C4-2B (cell line): Measurements from ENCODE around the gene CDKN1C.

ENCODE experiments used
- H3K27ac ChIP-seq: fragments of 450-650 bp; 2 replicates; pipeline ENCODE4 v1.5.1; 2017
- ZFX ChIP-seq: fragments of 450-650 bp; IDR thresholded peaks from 2 replicates; pipeline ENCODE4 v1.6.1; 2017
- TF ChIP-seq, protein P1 (sequence below): fragments of 450-650 bp; conservative IDR thresholded peaks from 2 replicates; pipeline ENCODE4 v1.5.1; 2017; ENCODE audit warnings: mild to moderate bottlenecking

Gene CDKN1C

DNA sequence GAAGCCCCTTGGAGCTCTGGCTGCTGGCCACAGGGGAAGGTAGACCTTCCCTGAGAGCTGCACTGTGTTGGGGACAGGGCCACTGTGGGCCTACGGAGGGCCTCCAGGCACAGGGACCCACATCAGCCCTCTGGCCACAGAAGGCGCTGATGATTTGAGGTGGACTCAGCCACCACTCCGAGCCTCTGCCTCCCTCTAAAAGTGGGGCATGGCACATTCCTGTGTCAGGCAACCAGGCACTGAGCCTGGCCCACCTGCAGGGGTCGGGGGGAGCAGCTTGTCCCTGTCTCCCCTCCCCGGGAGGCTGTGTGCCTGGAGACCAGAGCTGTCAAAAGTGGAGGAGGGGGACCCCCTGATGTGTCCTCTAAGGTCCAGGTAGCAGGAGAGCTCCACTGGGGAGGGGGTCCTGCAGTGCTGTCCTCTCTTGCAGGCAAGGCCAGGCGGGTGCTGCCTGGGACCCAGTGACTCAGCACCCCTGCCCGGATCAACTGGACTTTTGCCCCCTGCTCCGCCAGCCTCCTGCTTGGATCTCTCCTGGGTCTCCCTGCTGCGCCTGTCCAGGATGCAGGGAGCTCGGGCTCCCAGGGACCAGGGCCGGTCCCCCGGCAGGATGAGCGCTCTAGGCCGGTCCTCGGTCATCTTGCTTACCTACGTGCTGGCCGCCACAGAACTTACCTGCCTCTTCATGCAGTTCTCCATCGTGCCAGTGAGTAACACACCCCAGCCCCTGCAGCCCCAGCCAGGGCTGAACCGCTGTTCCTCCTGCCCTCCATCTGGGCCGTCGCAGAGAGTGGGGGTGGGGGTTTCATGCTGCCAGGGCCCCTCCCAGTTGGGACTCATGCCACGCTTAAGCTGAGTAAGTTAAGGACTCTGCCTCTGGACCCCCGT, 17.5 kb upstream of the CDKN1C start:
- H3K27ac ChIP-seq = peak overlapping the region; percentile 92
- TF ChIP-seq, protein P1, sequence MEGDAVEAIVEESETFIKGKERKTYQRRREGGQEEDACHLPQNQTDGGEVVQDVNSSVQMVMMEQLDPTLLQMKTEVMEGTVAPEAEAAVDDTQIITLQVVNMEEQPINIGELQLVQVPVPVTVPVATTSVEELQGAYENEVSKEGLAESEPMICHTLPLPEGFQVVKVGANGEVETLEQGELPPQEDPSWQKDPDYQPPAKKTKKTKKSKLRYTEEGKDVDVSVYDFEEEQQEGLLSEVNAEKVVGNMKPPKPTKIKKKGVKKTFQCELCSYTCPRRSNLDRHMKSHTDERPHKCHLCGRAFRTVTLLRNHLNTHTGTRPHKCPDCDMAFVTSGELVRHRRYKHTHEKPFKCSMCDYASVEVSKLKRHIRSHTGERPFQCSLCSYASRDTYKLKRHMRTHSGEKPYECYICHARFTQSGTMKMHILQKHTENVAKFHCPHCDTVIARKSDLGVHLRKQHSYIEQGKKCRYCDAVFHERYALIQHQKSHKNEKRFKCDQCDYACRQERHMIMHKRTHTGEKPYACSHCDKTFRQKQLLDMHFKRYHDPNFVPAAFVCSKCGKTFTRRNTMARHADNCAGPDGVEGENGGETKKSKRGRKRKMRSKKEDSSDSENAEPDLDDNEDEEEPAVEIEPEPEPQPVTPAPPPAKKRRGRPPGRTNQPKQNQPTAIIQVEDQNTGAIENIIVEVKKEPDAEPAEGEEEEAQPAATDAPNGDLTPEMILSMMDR = no peak
- no peak; the same call in 1 of the 2 replicates for TF ChIP-seq ZFX

DNA sequence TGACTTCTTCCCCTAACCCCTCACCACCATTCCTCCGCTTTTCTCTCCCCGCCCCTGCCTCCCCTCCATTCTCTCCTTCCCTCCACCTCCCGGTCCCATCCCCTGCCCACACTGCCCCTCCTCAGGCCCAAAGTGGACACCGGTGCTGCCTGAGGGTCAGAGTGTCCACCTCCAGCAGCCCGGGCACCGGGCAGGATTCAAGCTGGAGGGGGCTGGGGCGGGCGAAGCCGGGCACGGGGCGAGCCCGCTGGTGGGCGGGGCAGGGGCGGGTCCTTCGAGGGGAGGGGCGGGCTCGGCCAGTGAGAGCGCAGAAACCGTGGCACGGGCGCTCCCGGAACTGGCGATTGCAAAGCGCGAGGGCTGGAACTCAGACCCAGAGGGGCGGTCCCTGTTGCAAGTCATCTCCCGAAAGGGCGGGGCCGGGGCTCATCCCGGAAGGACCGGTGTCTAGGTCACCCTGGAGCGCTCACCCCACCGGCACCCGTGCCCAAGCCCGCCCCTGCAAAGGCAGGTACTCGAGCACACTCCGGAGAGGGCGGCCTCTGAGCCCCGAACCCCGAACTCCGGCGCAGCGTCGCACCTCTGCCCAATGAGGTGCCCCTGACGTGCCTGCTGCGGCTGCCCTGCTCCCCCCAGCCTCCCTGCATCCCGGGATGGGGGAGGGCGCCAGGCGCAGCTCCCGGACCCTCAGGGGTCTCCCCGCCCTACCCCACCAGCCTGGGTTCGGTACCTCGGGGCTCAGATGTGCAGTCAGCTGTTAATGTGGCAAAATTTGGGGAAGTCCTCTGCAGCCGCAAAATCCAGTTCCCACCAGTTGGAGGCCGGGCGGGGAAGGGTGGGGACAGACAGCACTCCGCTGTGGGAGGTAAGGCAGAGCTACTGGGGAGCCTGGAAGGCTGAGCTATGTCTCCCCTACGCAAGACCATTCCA, 16.5 kb upstream of the CDKN1C start:
- peak; percentile 17; the same call in 1 of the 2 replicates for TF ChIP-seq ZFX
- TF ChIP-seq, protein P1 = no peak
- H3K27ac ChIP-seq = peak overlapping the region; percentile 92

DNA sequence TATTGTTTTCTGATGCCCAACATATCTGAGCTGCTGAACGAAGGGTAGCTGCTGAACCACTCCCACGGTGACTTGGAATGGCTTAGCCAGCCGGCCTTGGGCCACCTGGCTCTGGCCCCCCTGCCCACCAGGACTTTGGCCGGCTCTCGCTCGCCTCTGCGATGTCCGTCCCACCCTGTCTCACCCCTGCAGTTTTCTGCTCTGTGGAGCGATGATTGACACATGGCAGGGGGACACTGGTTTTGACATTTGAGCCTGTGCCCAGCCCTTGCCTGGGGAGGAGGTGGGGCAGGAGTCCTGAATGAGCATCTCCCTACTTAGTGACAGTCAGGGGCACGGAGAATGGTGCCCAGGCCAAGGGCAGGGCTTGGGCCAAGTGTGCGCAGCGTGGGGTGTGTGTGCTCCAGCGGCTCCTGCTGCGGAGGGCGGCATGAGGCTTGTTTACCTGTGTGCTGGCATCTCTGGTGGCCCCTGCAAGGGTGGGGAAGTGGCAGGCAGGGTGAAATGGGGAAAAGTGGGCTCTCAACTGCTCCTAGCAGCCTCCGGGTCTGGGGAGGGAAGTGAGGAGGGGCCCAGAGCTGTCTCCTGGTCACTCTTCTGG, 15.7 kb upstream of the CDKN1C start:
- TF ChIP-seq, protein P1 = no peak
- no peak for TF ChIP-seq ZFX
- peak overlapping the region; percentile 92 for H3K27ac ChIP-seq

DNA sequence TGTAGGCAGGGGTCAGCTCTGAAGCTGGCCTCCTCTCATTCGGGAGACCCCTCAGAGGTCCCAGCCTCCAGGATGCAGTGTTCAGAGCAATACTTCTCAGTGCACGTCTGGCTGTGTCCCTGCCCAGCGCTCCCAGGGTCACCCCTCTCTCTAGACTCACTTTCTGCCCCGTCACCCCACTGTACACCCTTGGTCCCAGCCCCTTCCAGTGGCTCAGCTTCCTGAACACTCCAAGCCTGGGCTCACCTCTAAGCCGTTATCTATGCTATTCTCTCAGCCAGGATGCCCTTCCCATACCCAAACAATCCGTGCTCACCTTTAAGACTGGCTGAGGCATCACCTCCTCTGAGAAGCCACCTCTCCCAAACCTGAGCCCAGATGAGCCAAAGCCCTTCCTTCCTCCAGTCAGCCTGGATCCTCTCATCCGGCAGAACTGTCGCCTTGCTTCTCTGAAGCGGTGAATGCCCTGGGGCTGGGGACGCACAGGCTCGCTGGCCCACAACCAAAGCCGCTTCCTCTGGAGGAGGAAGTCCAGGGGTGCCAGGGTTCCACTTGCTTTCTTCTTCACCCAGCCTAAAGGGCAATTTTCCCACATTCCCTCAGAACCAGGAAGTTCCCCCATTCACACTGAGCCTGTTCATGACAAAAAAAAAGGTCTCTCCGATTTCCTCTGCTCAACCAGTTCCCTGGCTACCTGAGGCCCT, 13.7 kb upstream of the CDKN1C start:
- TF ChIP-seq, protein P1 = no peak
- no peak for TF ChIP-seq ZFX
- peak overlapping the region; percentile 9 for H3K27ac ChIP-seq

DNA sequence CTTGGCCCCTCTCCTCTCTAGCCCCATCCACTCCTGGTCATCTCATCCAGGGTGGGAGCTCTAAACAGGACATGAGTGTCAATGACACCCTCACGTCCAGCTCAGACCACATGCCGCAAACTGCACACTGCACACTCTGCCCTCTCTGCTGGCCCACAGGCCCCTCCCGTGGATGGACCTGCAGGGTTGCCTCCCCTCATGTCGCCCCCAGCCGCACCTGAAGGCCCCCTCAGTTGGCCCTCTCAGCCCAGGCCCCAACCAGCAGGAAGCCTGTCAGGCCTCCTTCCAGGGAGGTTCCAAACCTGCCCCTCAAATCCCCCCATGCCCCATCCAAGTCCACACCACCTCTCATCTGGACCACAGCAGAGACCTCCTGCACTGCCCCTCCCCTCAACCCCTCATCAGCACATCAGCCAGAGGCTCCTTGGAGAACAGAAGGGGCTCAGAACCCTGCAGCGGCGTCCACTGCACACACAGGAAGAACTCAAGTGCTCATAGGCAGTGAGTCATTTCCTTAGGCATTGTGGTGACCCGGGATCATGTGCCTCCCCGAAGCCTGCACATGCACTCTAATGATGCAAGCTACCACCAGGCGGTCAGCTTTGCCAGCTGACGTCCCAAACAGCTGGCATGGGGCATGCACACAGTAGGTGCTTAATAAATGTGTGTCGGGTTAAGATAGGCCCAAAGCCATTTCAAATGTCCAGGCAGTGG, 12.9 kb upstream of the CDKN1C start:
- no peak for TF ChIP-seq ZFX
- TF ChIP-seq, protein P1 = no peak
- H3K27ac ChIP-seq = no peak overlapping the region; the same call in 1 of the 2 replicates

DNA sequence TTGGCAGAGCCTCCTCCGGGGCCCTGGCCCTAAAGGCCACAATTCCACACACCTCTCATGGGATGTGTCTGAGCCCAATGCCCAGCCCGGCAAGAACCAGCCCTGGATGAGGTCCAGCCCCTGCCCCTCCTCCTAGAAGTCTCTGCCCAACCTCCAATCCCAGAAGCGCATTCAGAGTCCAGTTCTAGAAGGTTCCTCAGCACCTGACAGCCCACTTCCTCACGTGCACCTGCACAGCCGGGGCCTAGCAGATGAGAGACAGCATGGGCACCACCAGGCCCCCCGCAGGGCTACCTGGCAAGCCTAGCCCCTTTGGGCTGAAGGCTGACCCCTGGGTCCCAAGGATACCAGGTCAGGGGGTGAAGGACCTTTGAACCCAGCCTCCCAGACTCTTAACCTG, 11.5 kb upstream of the CDKN1C start:
- no peak overlapping the region for H3K27ac ChIP-seq
- TF ChIP-seq ZFX = no peak
- TF ChIP-seq, protein P1 = no peak
